Stimulated activated CD8-positive, alpha-beta memory T cell treated with anti-CD3 and anti-CD28 coated beads, Interleukin-12 subunit alpha, Interleukin-12 subunit beta, amount 100 ng/mL, for 1 hour (primary cell): ENCODE data around the gene CISD3.
"Not testable (repeated sequence)": the region's sequence is repeated elsewhere in the genome, so short reads cannot be mapped to it uniquely, and the experiment has no call there.

Source experiments
- DNase-seq: peaks from one replicate; pipeline ENCODE4 v3.0.0-alpha.2; 2020; ENCODE audit warnings: low read depth

The CISD3 gene

GRCh38 chr17:38707678-38708351 lies 22.3 kb upstream of the CISD3 start:
- DNase-seq = no peak

- DNase-seq = no peak
Observed at GRCh38 chr17:38709104-38709820, 20.9 kb upstream of the CISD3 start.

- DNase-seq = no peak
Observed at GRCh38 chr17:38709864-38710603, 20.1 kb upstream of the CISD3 start.

GRCh38 chr17:38710604-38710962 lies 19.6 kb upstream of the CISD3 start:
- DNase-seq = no peak

- DNase-seq = no peak
Observed at GRCh38 chr17:38710985-38711384, 19.2 kb upstream of the CISD3 start.

- no peak for DNase-seq
Observed at GRCh38 chr17:38711792-38712571, 18.2 kb upstream of the CISD3 start.

- no peak for DNase-seq
Observed at GRCh38 chr17:38712593-38712992, 17.5 kb upstream of the CISD3 start.

- no peak for DNase-seq
Observed at GRCh38 chr17:38713456-38714075, 16.6 kb upstream of the CISD3 start.

- DNase-seq = no peak
Observed at GRCh38 chr17:38715216-38715943, 14.8 kb upstream of the CISD3 start.

GRCh38 chr17:38716368-38717005 lies 13.7 kb upstream of the CISD3 start:
- DNase-seq = no peak

- DNase-seq = no peak
Observed at GRCh38 chr17:38717139-38717745, 12.9 kb upstream of the CISD3 start.

- no peak for DNase-seq
Observed at GRCh38 chr17:38719289-38719942, 10.7 kb upstream of the CISD3 start.

GRCh38 chr17:38719943-38720641 lies 10.0 kb upstream of the CISD3 start:
- DNase-seq = no peak

- DNase-seq = no peak
Observed at GRCh38 chr17:38720941-38721340, 9.2 kb upstream of the CISD3 start.

GRCh38 chr17:38721802-38722201 lies 8.3 kb upstream of the CISD3 start:
- DNase-seq = no peak

GRCh38 chr17:38724337-38724988 lies 5.7 kb upstream of the CISD3 start:
- no peak for DNase-seq

- no peak for DNase-seq
Observed at GRCh38 chr17:38725066-38725465, 5.1 kb upstream of the CISD3 start.

- not testable (repeated sequence) for DNase-seq
Observed at GRCh38 chr17:38726145-38726544, 4.0 kb upstream of the CISD3 start.

GRCh38 chr17:38727736-38728135 lies 2.4 kb upstream of the CISD3 start:
- no peak for DNase-seq
